ENCODE results near the gene ARHGEF10L.
A peak's percentile ranks its signal among the peaks of the same experiment; 100 is the strongest.

Gene ARHGEF10L

GRCh38 chr1:17572264-17572985 lies 32.9 kb downstream of the ARHGEF10L start:
- no peak for DNase-seq

- DNase-seq: no peak
Observed at GRCh38 chr1:17573518-17574041, 34.1 kb downstream of the ARHGEF10L start.

- no peak for DNase-seq
Observed at GRCh38 chr1:17574516-17574915, 35.0 kb downstream of the ARHGEF10L start.

DNA sequence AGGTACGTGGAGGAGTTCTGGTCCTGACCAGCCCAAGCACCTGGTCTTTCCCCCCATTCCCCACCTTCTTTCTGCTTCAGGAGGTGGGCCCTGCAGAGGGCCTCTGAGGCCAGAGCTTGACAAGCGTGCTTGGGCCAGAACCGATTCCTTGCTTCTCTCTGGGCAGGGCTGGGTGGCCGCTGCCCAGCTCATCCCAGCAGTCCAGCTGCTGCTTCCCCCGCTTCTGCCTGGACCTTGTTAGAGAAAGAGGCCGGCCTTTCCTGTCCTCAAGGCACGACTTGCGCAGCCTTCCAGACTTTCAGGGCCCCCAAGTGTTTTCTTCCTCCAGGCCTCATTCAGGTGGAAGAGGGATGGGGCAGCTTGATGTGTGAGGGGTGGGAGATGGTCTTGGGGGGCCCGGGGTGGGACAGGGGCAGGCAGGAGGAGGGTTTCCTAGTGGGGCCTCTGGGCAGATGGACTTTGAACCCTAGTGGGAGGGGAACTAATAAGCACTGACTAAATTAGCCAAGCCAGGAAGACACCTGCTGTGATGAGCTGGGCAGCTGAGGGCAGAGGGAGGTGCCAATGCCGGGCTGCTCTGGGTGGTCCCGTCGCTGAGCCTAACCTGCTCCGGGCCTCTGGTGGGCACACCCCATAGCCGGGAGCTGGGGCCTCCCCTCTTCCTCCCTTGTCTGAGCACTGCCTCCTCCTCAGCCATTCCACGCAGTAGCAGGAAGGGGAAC lies 36.5 kb downstream of the ARHGEF10L start:
- no peak for DNase-seq

GRCh38 chr1:17576519-17576853 lies 37.0 kb downstream of the ARHGEF10L start:
- no peak for DNase-seq

DNA sequence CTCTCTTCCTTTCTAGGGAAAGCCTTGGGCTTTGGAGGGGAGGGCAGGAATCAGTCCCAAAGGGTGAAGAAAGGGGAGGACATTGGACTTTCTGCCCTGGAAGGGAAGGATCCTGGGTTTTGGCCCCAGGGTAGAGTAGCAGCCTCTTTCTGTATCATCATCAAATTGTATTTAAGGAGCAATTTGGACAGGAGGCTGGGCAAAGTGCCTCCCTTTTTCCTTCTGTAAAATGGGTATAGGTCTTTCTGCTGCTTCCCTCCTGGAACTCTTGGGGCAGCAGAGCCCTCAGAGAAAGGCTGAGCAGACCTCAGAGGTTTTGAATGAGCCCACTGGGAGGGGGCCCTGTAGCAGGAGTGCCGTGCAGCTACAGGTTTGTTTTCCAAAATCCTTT lies 38.4 kb downstream of the ARHGEF10L start:
- no peak for DNase-seq

GRCh38 chr1:17579951-17580939 lies 40.7 kb downstream of the ARHGEF10L start:
- DNase-seq: no peak

- DNase-seq: peak; percentile 30
Observed at GRCh38 chr1:17581389-17582123, 42.1 kb downstream of the ARHGEF10L start.

GRCh38 chr1:17582124-17582774 lies 42.8 kb downstream of the ARHGEF10L start:
- DNase-seq: no peak

GRCh38 chr1:17584539-17584938 lies 45.0 kb downstream of the ARHGEF10L start:
- DNase-seq: no peak

DNA sequence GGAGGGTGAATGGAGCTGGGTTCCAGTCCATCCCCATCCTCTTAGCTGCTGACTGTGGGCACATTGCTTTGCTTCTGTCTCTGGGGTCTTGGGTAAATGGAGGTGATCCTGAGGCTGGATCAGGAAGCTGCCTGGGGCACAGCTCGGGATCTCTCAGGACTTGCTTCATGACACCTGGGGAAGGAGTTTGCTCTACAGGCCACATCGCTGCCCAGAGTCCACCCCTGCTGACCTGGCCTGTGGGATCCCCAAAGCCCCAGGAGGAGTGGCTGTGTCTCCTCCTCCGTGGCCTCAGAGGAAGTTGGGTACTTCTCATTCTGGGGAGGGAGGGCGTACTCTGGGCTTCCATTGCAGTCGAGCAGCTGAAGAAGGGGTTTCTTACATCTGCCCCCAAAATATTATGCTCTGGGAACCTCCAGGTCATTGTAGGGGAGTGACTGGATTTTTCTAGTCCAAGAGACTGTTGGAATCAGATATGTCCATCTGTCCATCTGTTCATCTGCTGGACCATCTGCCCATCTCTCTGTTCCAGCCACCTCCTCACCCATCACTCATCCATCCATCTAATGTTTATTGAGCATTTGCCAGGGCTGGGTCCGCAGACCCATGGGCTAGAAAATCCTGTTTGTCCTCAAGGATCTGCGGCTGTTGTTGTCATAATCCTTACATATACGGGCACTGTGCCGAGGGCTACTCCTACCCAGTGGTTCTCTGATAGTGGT lies 45.9 kb downstream of the ARHGEF10L start:
- no peak for DNase-seq

GRCh38 chr1:17586172-17586964 lies 46.9 kb downstream of the ARHGEF10L start:
- DNase-seq: peak; percentile 81

GRCh38 chr1:17587693-17588047 lies 48.2 kb downstream of the ARHGEF10L start:
- no peak for DNase-seq

DNA sequence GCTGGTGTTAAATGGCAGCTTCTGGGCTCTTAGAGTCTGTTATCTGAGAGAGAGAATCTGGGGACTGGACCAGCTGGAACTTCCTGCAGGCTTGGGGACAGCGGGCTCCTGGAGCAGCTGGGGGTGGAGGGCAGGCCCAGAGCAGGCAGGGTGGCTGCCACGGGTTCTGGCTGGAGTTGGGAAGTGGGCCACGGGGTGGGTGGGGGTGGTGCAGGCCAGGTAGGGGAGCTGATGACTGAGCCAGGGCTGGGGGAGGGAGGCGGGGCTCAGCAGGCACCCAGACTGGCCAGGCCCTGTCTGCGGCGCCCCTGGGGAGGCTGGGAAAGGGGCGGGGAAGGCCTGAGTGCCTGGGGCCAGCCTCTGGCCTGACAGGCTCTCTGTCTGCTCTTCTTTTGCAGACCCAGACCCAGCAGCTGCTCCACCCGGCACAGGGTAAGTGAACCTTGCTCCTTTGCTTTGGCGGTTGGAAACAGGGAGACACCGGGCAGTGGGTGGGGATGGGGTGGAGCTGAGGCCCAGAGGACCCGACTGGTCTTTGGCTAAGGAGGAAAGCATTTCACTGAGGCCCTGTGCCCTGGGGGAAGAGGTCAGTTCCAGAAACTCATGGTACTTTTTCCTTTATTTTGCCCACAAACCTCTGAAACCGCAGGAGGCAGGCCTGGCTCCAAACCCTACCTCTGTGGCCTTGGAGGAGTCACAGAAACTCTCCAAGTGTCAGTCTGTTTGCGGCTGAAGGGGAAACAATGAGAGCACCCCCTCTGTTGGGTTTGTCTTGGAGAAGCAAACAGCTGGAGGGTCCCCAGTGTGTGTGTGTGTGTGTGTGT lies 48.8 kb downstream of the ARHGEF10L start:
- DNase-seq: no peak

DNA sequence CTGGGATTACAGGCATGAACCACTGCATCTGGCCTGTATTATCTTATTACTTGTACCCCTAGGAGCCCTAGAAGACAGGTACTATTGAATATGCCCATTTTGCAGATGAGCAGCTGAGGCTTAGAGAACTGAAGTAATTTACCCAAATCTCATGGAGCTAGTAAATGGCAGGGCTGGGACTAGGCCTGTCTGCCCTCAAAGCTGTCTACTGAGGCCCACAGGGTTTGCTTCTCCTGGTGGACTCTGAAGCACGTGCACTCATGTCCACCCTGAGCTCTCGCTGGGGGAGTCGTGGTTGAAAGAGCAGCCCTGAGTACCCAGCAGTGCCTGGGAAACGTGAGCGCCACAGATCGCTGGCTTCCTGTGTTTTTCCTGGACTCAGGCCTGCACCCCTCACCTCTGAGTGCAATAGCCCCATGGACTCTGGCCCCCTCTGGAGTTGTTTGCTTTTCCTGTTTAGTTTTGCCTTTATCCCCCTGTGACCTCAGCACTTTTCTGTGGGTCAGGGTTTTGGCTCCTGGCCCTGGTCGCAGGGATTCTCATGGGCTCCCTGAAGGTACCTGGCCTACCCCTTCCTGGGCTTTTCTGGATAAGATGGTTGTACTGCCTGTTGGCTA lies 52.4 kb downstream of the ARHGEF10L start:
- DNase-seq: no peak

DNA sequence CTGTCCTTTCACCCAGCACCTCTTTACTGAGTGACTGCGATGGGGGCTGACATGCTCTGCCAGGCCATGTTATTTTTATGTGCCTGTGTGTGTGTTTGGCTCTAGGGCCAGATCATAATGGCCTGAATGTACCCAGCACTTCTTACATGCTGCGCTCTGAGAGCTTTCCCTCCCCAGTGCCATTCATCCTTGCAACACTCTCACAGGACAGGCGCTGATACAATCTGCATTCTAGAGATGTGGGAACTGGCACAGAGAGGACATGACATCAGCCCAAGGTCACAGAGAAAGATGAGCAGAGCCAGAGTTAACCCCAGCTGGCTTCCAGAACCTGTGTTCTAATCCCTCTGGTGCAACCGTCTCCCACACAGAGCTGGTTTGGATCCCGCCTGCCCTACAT lies 54.5 kb downstream of the ARHGEF10L start:
- DNase-seq: no peak

- DNase-seq: no peak
Observed at GRCh38 chr1:17594690-17595601, 55.4 kb downstream of the ARHGEF10L start.

- no peak for DNase-seq
Observed at GRCh38 chr1:17595602-17595925, 56.1 kb downstream of the ARHGEF10L start.
